Limb (tissue), 2 donors: ENCODE data around the gene SERPINA12.

Experiments
- DNase-seq, 2 donors: peaks; one replicate each; pipeline ENCODE4 v3.0.0-alpha.2; 2016; ENCODE audit errors: extremely low spot score in 2 of 2

SERPINA12 gene

GRCh38 chr14:94467728-94468520 lies 41.3 kb downstream of the SERPINA12 start:
- no peak for DNase-seq

GRCh38 chr14:94466706-94467370 lies 42.4 kb downstream of the SERPINA12 start:
- DNase-seq: no peak

- no peak for DNase-seq
These were observed 44.2 kb downstream of the SERPINA12 start for GRCh38 chr14:94465042-94465441.

GRCh38 chr14:94464290-94464689 lies 45.0 kb downstream of the SERPINA12 start:
- DNase-seq: no peak

- no peak for DNase-seq
These were observed 46.3 kb downstream of the SERPINA12 start for GRCh38 chr14:94462763-94463572.

GRCh38 chr14:94462219-94462551 lies 47.1 kb downstream of the SERPINA12 start:
- DNase-seq: no peak

GRCh38 chr14:94461526-94462218 lies 47.6 kb downstream of the SERPINA12 start:
- no peak for DNase-seq

GRCh38 chr14:94460631-94461416 lies 48.4 kb downstream of the SERPINA12 start:
- DNase-seq: no peak

GRCh38 chr14:94458558-94459205 lies 50.6 kb downstream of the SERPINA12 start:
- DNase-seq: no peak

- DNase-seq: no peak
These were observed 51.2 kb downstream of the SERPINA12 start for GRCh38 chr14:94458096-94458495.

- no peak for DNase-seq
These were observed 53.3 kb downstream of the SERPINA12 start for GRCh38 chr14:94455928-94456327.

GRCh38 chr14:94451826-94452225 lies 57.4 kb downstream of the SERPINA12 start:
- no peak for DNase-seq

- DNase-seq: no peak
These were observed 58.0 kb downstream of the SERPINA12 start for GRCh38 chr14:94451091-94451771.

- DNase-seq: no peak
These were observed 58.6 kb downstream of the SERPINA12 start for GRCh38 chr14:94450722-94451090.

- DNase-seq: no peak
These were observed 59.3 kb downstream of the SERPINA12 start for GRCh38 chr14:94449930-94450329.

GRCh38 chr14:94448071-94448808 lies 61.0 kb downstream of the SERPINA12 start:
- DNase-seq: no peak

GRCh38 chr14:94447206-94447605 lies 62.1 kb downstream of the SERPINA12 start:
- DNase-seq: no peak

- DNase-seq: no peak
These were observed 63.1 kb downstream of the SERPINA12 start for GRCh38 chr14:94446126-94446525.

- no peak for DNase-seq
These were observed 64.3 kb downstream of the SERPINA12 start for GRCh38 chr14:94445003-94445402.
